ENCODE measurements around the gene BCKDHB.
"Not testable (repeated sequence)": the region's sequence is repeated elsewhere in the genome, so short reads cannot be mapped to it uniquely, and the experiment has no call there.

Gene BCKDHB

GRCh38 chr6:80209430-80209829 lies 103.0 kb downstream of the BCKDHB start:
- Histone ChIP-seq H3K4me3 (ENCODE audit: low read depth in 1 of 2, low read length in 2 of 2) (no peak overlapping the region), H3K9me3 (ENCODE audit: control insufficient read depth in 1 of 2, low read length in 2 of 2) (no peaks in the 10 kb centered on the region), H3K4me1 (ENCODE audit: control insufficient read depth in 1 of 2, insufficient read depth in 2 of 2, low read length in 2 of 2) (peaks cover 9 to 11% of the 10 kb centered on the region in 2 donors), H3K27me3 (ENCODE audit: low read depth, low read length) (no peaks in the 10 kb centered on the region), H3K27ac (ENCODE audit: low read length) (no peak overlapping the region), H3K36me3 (ENCODE audit: control insufficient read depth in 1 of 2, insufficient read depth in 2 of 2, low read length in 2 of 2) (peaks cover 0 to 4% of the 10 kb centered on the region in 2 donors)

- peaks cover 9 to 11% of the 10 kb centered on the region in 2 donors for H3K4me1 ChIP-seq (ENCODE audit: control insufficient read depth in 1 of 2, insufficient read depth in 2 of 2, low read length in 2 of 2)
- no peak overlapping the region for H3K4me3 ChIP-seq (ENCODE audit: low read depth in 1 of 2, low read length in 2 of 2)
- H3K27me3 ChIP-seq (ENCODE audit: low read depth, low read length) = no peaks in the 10 kb centered on the region
- no peaks in the 10 kb centered on the region for H3K9me3 ChIP-seq (ENCODE audit: control insufficient read depth in 1 of 2, low read length in 2 of 2)
- H3K27ac ChIP-seq (ENCODE audit: low read length) = peak overlapping the region; percentile 26
- H3K36me3 ChIP-seq (ENCODE audit: control insufficient read depth in 1 of 2, insufficient read depth in 2 of 2, low read length in 2 of 2) = no peaks in the 10 kb centered on the region
These were observed 104.1 kb downstream of the BCKDHB start for GRCh38 chr6:80210618-80211017.

GRCh38 chr6:80211286-80211685 lies 104.8 kb downstream of the BCKDHB start:
- Histone ChIP-seq H3K4me1 (ENCODE audit: control insufficient read depth in 1 of 2, insufficient read depth in 2 of 2, low read length in 2 of 2) (peaks cover 9 to 11% of the 10 kb centered on the region in 2 donors), H3K27ac (ENCODE audit: low read length) (no peak overlapping the region), H3K9me3 (ENCODE audit: control insufficient read depth in 1 of 2, low read length in 2 of 2) (no peaks in the 10 kb centered on the region), H3K4me3 (ENCODE audit: low read depth in 1 of 2, low read length in 2 of 2) (no peak overlapping the region), H3K36me3 (ENCODE audit: control insufficient read depth in 1 of 2, insufficient read depth in 2 of 2, low read length in 2 of 2) (no peaks in the 10 kb centered on the region), H3K27me3 (ENCODE audit: low read depth, low read length) (no peaks in the 10 kb centered on the region)

GRCh38 chr6:80211890-80212289 lies 105.4 kb downstream of the BCKDHB start:
- not testable (repeated sequence) for H3K36me3 ChIP-seq (ENCODE audit: control insufficient read depth in 1 of 2, insufficient read depth in 2 of 2, low read length in 2 of 2); H3K9me3 ChIP-seq (ENCODE audit: control insufficient read depth in 1 of 2, low read length in 2 of 2); H3K27ac ChIP-seq (ENCODE audit: low read length); H3K27me3 ChIP-seq (ENCODE audit: low read depth, low read length); H3K4me3 ChIP-seq (ENCODE audit: low read depth in 1 of 2, low read length in 2 of 2)
- peaks cover 9 to 11% of the 10 kb centered on the region in 2 donors for H3K4me1 ChIP-seq (ENCODE audit: control insufficient read depth in 1 of 2, insufficient read depth in 2 of 2, low read length in 2 of 2)

GRCh38 chr6:80214436-80215022 lies 108.1 kb downstream of the BCKDHB start:
- no peaks in the 10 kb centered on the region for H3K36me3 ChIP-seq (ENCODE audit: control insufficient read depth in 1 of 2, insufficient read depth in 2 of 2, low read length in 2 of 2)
- peaks cover 9 to 11% of the 10 kb centered on the region in 2 donors for H3K4me1 ChIP-seq (ENCODE audit: control insufficient read depth in 1 of 2, insufficient read depth in 2 of 2, low read length in 2 of 2)
- no peaks in the 10 kb centered on the region for H3K9me3 ChIP-seq (ENCODE audit: control insufficient read depth in 1 of 2, low read length in 2 of 2)
- no peak overlapping the region for H3K27ac ChIP-seq (ENCODE audit: low read length)
- H3K4me3 ChIP-seq (ENCODE audit: low read depth in 1 of 2, low read length in 2 of 2) = no peak overlapping the region
- no peaks in the 10 kb centered on the region for H3K27me3 ChIP-seq (ENCODE audit: low read depth, low read length)

- Histone ChIP-seq H3K9me3 (ENCODE audit: control insufficient read depth in 1 of 2, low read length in 2 of 2) (no peaks in the 10 kb centered on the region), H3K4me3 (ENCODE audit: low read depth in 1 of 2, low read length in 2 of 2) (no peak overlapping the region), H3K27ac (ENCODE audit: low read length) (no peak overlapping the region), H3K27me3 (ENCODE audit: low read depth, low read length) (no peaks in the 10 kb centered on the region), H3K36me3 (ENCODE audit: control insufficient read depth in 1 of 2, insufficient read depth in 2 of 2, low read length in 2 of 2) (no peaks in the 10 kb centered on the region), H3K4me1 (ENCODE audit: control insufficient read depth in 1 of 2, insufficient read depth in 2 of 2, low read length in 2 of 2) (peaks cover 8 to 9% of the 10 kb centered on the region in 2 donors)
These were observed 108.6 kb downstream of the BCKDHB start for GRCh38 chr6:80215063-80215462.

- H3K36me3 ChIP-seq (ENCODE audit: control insufficient read depth in 1 of 2, insufficient read depth in 2 of 2, low read length in 2 of 2) = no peaks in the 10 kb centered on the region
- H3K27me3 ChIP-seq (ENCODE audit: low read depth, low read length) = no peaks in the 10 kb centered on the region
- H3K4me1 ChIP-seq (ENCODE audit: control insufficient read depth in 1 of 2, insufficient read depth in 2 of 2, low read length in 2 of 2) = no peaks in the 10 kb centered on the region
- no peaks in the 10 kb centered on the region for H3K9me3 ChIP-seq (ENCODE audit: control insufficient read depth in 1 of 2, low read length in 2 of 2)
- no peak overlapping the region for H3K4me3 ChIP-seq (ENCODE audit: low read depth in 1 of 2, low read length in 2 of 2)
- H3K27ac ChIP-seq (ENCODE audit: low read length) = no peak overlapping the region
These were observed 111.3 kb downstream of the BCKDHB start for GRCh38 chr6:80217794-80218193.

GRCh38 chr6:80223743-80224212 lies 117.3 kb downstream of the BCKDHB start:
- Histone ChIP-seq H3K36me3 (ENCODE audit: control insufficient read depth in 1 of 2, insufficient read depth in 2 of 2, low read length in 2 of 2) (no peaks in the 10 kb centered on the region), H3K9me3 (ENCODE audit: control insufficient read depth in 1 of 2, low read length in 2 of 2) (no peaks in the 10 kb centered on the region), H3K27me3 (ENCODE audit: low read depth, low read length) (no peaks in the 10 kb centered on the region), H3K27ac (ENCODE audit: low read length) (no peak overlapping the region), H3K4me1 (ENCODE audit: control insufficient read depth in 1 of 2, insufficient read depth in 2 of 2, low read length in 2 of 2) (no peaks in the 10 kb centered on the region), H3K4me3 (ENCODE audit: low read depth in 1 of 2, low read length in 2 of 2) (no peak overlapping the region)

GRCh38 chr6:80226151-80226550 lies 119.7 kb downstream of the BCKDHB start:
- Histone ChIP-seq H3K36me3 (ENCODE audit: control insufficient read depth in 1 of 2, insufficient read depth in 2 of 2, low read length in 2 of 2) (no peaks in the 10 kb centered on the region), H3K4me3 (ENCODE audit: low read depth in 1 of 2, low read length in 2 of 2) (no peak overlapping the region), H3K27ac (ENCODE audit: low read length) (no peak overlapping the region), H3K27me3 (ENCODE audit: low read depth, low read length) (no peaks in the 10 kb centered on the region), H3K4me1 (ENCODE audit: control insufficient read depth in 1 of 2, insufficient read depth in 2 of 2, low read length in 2 of 2) (no peaks in the 10 kb centered on the region), H3K9me3 (ENCODE audit: control insufficient read depth in 1 of 2, low read length in 2 of 2) (no peaks in the 10 kb centered on the region)

GRCh38 chr6:80226699-80227098 lies 120.2 kb downstream of the BCKDHB start:
- Histone ChIP-seq H3K27ac (ENCODE audit: low read length) (no peak overlapping the region), H3K9me3 (ENCODE audit: control insufficient read depth in 1 of 2, low read length in 2 of 2) (no peaks in the 10 kb centered on the region), H3K4me1 (ENCODE audit: control insufficient read depth in 1 of 2, insufficient read depth in 2 of 2, low read length in 2 of 2) (no peaks in the 10 kb centered on the region), H3K27me3 (ENCODE audit: low read depth, low read length) (no peaks in the 10 kb centered on the region), H3K36me3 (ENCODE audit: control insufficient read depth in 1 of 2, insufficient read depth in 2 of 2, low read length in 2 of 2) (no peaks in the 10 kb centered on the region), H3K4me3 (ENCODE audit: low read depth in 1 of 2, low read length in 2 of 2) (no peak overlapping the region)

GRCh38 chr6:80227545-80228105 lies 121.2 kb downstream of the BCKDHB start:
- Histone ChIP-seq H3K27me3 (ENCODE audit: low read depth, low read length) (no peaks in the 10 kb centered on the region), H3K27ac (ENCODE audit: low read length) (no peak overlapping the region), H3K36me3 (ENCODE audit: control insufficient read depth in 1 of 2, insufficient read depth in 2 of 2, low read length in 2 of 2) (no peaks in the 10 kb centered on the region), H3K4me3 (ENCODE audit: low read depth in 1 of 2, low read length in 2 of 2) (no peak overlapping the region), H3K9me3 (ENCODE audit: control insufficient read depth in 1 of 2, low read length in 2 of 2) (no peaks in the 10 kb centered on the region), H3K4me1 (ENCODE audit: control insufficient read depth in 1 of 2, insufficient read depth in 2 of 2, low read length in 2 of 2) (no peaks in the 10 kb centered on the region)

- no peaks in the 10 kb centered on the region for H3K27me3 ChIP-seq (ENCODE audit: low read depth, low read length)
- H3K36me3 ChIP-seq (ENCODE audit: control insufficient read depth in 1 of 2, insufficient read depth in 2 of 2, low read length in 2 of 2) = no peaks in the 10 kb centered on the region
- H3K27ac ChIP-seq (ENCODE audit: low read length) = no peak overlapping the region
- H3K9me3 ChIP-seq (ENCODE audit: control insufficient read depth in 1 of 2, low read length in 2 of 2) = no peaks in the 10 kb centered on the region
- H3K4me1 ChIP-seq (ENCODE audit: control insufficient read depth in 1 of 2, insufficient read depth in 2 of 2, low read length in 2 of 2) = no peaks in the 10 kb centered on the region
- H3K4me3 ChIP-seq (ENCODE audit: low read depth in 1 of 2, low read length in 2 of 2) = no peak overlapping the region
These were observed 126.8 kb downstream of the BCKDHB start for GRCh38 chr6:80233262-80233661.

Measured in muscle layer of duodenum (tissue), 2 donors.